Measurements from ENCODE around the gene RDH12.

DNA sequence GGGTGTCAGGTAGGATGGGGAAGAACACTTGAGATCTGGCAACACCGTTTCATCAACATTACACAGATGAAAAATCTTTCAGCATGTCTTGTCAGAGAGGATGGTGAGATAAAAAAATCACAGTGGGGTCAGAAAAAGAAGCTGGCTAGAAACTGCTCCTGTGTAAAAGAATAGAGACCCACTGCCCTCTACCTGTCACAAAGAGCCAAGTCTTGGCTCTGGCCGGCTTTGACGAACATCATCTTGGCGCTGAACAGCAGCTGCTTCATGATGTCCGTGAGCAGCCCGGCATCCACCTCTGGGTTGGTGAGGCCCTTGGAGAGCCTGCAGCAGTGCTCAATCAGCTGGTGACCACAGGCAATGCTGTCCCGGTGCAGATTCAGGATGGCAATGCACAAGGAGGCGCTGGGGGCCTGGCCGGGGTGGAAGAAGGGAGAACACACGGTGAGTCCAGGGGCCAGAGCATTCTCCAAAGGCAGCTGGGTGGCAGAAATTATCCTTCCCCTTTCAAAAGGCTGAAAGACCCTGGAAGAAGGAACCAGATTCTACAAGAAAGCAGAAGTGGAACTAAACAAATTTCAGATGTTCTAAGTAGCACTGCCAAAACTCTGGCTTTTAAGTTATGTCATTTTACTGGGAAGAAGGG, 64.5 kb downstream of the RDH12 start:
- TF ChIP-seq EZH2 (IDR thresholded peaks at IDR 0.05) = no peak
- TF ChIP-seq, protein P1, sequence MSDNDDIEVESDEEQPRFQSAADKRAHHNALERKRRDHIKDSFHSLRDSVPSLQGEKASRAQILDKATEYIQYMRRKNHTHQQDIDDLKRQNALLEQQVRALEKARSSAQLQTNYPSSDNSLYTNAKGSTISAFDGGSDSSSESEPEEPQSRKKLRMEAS (IDR thresholded peaks at IDR 0.05) = no peak
- no peak for TF ChIP-seq POLR2A (IDR thresholded peaks at IDR 0.05; ENCODE audit: borderline replicate concordance, extremely low read depth, insufficient read depth, insufficient read length)
- TF ChIP-seq, protein P2, sequence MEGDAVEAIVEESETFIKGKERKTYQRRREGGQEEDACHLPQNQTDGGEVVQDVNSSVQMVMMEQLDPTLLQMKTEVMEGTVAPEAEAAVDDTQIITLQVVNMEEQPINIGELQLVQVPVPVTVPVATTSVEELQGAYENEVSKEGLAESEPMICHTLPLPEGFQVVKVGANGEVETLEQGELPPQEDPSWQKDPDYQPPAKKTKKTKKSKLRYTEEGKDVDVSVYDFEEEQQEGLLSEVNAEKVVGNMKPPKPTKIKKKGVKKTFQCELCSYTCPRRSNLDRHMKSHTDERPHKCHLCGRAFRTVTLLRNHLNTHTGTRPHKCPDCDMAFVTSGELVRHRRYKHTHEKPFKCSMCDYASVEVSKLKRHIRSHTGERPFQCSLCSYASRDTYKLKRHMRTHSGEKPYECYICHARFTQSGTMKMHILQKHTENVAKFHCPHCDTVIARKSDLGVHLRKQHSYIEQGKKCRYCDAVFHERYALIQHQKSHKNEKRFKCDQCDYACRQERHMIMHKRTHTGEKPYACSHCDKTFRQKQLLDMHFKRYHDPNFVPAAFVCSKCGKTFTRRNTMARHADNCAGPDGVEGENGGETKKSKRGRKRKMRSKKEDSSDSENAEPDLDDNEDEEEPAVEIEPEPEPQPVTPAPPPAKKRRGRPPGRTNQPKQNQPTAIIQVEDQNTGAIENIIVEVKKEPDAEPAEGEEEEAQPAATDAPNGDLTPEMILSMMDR (IDR thresholded peaks at IDR 0.05 in 2 of 3, conservative IDR thresholded peaks at IDR 0.05 in 1 of 3; ENCODE audit: borderline replicate concordance in 1 of 3, insufficient read depth in 1 of 3, low read depth in 2 of 3, low read length in 2 of 3) = no peak
- TF ChIP-seq ZFX (IDR thresholded peaks at IDR 0.05) = no peak
- TF ChIP-seq, protein P3, sequence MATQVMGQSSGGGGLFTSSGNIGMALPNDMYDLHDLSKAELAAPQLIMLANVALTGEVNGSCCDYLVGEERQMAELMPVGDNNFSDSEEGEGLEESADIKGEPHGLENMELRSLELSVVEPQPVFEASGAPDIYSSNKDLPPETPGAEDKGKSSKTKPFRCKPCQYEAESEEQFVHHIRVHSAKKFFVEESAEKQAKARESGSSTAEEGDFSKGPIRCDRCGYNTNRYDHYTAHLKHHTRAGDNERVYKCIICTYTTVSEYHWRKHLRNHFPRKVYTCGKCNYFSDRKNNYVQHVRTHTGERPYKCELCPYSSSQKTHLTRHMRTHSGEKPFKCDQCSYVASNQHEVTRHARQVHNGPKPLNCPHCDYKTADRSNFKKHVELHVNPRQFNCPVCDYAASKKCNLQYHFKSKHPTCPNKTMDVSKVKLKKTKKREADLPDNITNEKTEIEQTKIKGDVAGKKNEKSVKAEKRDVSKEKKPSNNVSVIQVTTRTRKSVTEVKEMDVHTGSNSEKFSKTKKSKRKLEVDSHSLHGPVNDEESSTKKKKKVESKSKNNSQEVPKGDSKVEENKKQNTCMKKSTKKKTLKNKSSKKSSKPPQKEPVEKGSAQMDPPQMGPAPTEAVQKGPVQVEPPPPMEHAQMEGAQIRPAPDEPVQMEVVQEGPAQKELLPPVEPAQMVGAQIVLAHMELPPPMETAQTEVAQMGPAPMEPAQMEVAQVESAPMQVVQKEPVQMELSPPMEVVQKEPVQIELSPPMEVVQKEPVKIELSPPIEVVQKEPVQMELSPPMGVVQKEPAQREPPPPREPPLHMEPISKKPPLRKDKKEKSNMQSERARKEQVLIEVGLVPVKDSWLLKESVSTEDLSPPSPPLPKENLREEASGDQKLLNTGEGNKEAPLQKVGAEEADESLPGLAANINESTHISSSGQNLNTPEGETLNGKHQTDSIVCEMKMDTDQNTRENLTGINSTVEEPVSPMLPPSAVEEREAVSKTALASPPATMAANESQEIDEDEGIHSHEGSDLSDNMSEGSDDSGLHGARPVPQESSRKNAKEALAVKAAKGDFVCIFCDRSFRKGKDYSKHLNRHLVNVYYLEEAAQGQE (IDR thresholded peaks at IDR 0.05; ENCODE audit: low read depth) = no peak
- no peak for TF ChIP-seq YY1 (IDR thresholded peaks at IDR 0.05; ENCODE audit: extremely low read depth, insufficient replicate concordance, low read depth, low read length)
- TF ChIP-seq, protein P4, sequence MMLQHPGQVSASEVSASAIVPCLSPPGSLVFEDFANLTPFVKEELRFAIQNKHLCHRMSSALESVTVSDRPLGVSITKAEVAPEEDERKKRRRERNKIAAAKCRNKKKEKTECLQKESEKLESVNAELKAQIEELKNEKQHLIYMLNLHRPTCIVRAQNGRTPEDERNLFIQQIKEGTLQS (IDR thresholded peaks at IDR 0.05) = no peak
- TF ChIP-seq, protein P5, sequence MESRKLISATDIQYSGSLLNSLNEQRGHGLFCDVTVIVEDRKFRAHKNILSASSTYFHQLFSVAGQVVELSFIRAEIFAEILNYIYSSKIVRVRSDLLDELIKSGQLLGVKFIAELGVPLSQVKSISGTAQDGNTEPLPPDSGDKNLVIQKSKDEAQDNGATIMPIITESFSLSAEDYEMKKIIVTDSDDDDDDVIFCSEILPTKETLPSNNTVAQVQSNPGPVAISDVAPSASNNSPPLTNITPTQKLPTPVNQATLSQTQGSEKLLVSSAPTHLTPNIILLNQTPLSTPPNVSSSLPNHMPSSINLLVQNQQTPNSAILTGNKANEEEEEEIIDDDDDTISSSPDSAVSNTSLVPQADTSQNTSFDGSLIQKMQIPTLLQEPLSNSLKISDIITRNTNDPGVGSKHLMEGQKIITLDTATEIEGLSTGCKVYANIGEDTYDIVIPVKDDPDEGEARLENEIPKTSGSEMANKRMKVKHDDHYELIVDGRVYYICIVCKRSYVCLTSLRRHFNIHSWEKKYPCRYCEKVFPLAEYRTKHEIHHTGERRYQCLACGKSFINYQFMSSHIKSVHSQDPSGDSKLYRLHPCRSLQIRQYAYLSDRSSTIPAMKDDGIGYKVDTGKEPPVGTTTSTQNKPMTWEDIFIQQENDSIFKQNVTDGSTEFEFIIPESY (IDR thresholded peaks at IDR 0.05; ENCODE audit: extremely low read depth, insufficient replicate concordance, low read length) = no peak
- no peak for TF ChIP-seq CEBPB (IDR thresholded peaks at IDR 0.05; ENCODE audit: low read depth)
- TF ChIP-seq ZNF274 (IDR thresholded peaks at IDR 0.05; ENCODE audit: low read depth, low read length) = no peak
- no peak for TF ChIP-seq POLR2AphosphoS5 (IDR thresholded peaks at IDR 0.05; ENCODE audit: low read depth, low read length)
